ENCODE data around the gene CSNK1G3.
"Not testable (repeated sequence)": the region's sequence is repeated elsewhere in the genome, so short reads cannot be mapped to it uniquely, and the experiment has no call there.

CSNK1G3 gene

DNA sequence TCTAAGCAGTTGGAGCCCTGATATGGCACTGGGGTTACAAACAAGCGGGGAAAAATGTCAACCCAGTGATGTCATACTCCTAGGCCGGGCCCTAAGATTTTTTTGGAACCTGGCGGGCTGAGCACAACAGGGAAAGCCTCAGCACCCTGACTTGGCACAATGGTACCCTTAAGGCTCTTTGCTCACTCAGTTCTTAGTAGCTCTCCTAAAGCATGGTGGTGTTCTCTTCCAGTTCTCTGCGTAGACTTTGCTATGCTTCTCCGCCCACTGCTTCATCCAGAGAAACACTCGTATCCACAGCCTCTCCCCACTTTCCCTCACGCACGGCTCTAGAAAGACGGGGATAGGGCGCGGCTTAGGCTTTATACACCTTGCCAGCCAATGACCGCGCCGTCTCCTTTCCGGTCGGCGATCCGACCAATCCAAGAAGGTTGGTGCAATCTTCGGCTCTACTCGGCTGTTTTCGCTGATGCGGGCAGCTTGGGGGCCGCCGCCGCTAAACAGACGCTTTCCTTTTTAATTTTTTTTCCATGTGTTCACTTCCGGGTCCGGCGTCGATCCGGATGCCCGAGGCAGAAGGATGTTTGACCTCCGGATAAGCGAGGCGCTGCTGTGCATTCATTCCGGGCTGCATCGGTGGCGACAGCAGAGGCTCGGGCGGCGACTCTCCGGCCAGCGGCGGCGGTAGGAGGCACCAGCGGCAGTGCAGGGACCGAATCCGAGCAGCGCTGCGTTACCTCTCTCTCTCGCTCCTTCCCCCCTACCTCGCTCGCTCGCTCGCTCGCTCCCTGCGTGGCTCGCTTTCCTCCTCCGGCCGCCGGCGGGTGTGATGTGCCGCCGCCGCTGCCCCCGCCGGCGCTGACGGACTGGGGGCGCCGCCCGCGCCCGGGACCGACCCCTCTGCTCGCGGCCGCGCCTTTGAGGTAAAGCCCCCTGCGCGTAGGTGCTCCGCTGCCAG, at the start of gene CSNK1G3:
Gene CSNK1G3 (plus strand): TSS at position 530 of the 958 bp plus-strand sequence. CDS start 33,487 bp downstream, outside the sequence.
- peak; percentile 96 for DNase-seq

DNA sequence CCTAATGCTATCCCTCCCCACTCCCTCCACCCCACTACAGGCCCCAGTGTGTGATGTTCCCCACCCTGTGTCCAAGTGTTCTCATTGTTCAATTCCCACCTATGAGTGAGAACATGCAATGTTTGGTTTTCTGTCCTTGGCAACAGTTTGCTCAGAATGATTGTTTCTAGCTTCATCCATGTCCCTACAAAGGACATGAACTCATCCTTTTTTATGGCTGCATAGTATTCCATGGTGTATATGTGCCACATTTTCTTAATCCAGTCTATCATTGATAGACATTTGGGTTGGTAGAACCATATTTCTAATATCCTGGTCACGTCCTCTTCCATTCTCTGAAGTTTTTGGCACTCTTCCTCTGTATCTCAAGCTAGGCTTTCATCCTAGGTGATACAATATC, 45.1 kb upstream of the CSNK1G3 start:
- DNase-seq, result not testable (repeated sequence)

DNA sequence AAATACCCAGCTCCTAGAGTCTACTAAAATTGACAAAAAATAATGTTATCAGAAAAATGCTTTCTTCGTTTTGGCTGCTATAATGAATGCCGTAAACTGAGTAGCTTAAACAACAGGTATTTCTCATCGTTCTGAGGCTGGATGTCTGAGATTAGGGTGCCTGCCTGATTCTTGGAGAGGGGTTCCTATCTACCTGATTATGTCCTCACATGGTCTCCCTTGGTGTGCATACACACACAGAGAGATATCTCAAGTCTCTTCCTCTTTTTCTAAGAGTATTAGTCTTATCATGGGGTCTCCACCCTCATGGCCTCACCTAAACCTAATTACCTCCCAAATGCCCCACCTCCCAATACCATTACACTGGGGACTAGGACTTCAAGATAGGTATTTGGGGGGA, 40.6 kb upstream of the CSNK1G3 start:
- no peak for DNase-seq

DNA sequence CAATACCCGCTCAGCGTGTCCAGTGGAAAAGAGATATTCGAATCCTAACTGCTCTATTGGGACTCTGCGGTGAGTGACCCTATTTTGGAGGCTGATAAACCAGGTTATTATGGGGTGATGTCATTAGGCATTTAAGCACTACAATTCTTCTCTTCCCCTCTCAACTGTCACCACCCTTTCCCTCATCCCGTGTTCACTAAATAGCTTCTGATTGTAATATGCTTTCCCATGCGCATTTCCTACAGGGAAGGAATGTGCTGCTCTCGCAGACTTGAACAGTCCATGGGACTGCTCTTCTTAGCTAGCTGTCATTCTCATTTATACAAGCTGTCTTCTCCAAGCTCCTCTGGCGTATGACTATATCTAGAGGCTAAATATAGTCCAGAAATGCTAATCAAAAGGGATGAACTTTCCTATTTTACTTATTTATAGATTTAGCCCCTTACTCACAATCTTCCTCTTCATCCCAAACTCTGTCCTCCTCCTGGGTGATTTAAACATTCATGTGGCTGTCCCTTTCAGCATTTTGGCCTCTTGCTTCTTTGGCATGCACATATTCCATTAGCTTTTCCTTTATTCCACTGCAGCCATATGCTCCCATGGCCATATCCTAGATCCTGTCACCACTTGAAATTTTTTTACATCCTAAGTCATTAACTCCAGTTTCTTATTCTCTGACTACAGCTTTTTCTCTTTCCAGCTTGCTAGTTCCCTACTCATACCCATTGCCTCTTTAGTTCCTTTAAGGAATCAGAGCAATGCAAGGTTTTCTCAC, 39.6 kb upstream of the CSNK1G3 start:
- DNase-seq, result no peak

DNA sequence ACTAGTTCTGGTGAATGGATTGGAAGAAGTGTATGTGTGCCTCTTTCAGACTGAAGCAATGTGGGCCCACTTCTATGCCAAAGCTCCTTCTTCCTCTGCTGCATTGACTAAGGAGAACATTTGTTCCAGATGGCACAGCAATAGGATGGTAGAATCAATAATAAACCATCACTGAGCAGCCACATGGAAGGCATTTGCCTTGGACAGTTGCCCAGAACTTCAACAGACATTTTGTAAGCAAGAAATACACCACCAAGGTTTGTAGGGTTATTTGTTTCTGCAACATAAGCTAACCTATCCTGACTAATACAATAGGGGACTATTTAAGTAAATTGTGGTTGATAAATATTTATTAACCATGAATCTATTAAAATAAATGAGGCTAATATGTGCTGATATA, 37.7 kb upstream of the CSNK1G3 start:
- DNase-seq, result no peak

DNA sequence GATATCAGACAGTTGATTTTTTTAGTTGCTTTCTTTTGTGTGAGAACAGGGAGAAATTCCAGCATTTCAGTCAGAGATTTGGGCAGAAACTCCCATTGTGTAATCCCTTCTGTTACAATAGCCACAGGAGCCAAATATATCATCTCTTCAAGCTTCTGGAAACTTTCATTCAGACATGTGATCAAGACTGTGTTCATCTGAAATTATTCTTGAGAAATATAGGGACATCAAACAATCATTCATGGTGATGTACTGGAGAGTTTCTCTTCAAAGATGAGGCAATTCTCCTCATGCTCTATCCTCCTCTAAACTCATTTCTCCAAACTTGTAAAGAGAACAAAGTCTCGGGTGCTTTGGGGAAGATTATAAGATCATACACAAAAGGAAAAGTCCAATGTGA, 35.2 kb upstream of the CSNK1G3 start:
- DNase-seq, result no peak

DNA sequence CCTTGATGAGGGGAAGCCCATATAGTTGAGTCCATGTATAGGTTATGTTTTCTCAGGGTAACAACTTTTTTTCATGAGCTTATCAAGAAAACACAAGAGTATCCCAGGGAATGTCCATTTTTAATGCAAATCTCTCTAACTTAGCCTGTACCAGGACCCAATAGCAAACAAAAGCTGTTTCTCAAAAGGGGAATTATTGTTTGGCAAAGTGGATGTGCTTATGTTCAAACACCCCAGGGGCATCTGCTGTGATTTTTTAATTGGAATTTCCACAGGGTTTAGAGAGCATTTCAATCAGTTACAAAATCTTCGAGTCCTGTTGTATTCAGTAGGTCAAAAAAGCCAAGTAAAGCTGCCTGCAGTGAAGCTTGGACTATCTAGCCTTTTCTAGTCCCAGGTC, 33.4 kb upstream of the CSNK1G3 start:
- DNase-seq, result no peak

DNA sequence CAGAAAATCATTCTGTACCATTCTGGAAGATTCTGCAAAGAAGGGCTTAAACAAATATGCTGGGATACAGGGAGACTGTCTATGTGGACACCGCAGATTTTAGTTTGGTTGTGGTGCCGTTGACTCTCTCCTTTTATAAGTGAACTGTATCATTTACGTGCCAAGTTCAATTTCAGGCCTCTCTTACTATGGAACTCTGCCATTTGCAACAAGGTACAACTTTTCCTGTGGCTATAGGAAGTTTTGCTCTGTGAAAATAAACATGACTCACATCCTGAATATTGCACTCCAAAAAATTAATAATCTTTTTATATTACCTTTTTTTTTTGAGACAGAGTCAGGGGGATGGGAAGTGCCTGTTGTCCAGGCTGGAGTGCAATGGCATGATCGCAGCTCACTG, 29.7 kb upstream of the CSNK1G3 start:
- no peak for DNase-seq

DNA sequence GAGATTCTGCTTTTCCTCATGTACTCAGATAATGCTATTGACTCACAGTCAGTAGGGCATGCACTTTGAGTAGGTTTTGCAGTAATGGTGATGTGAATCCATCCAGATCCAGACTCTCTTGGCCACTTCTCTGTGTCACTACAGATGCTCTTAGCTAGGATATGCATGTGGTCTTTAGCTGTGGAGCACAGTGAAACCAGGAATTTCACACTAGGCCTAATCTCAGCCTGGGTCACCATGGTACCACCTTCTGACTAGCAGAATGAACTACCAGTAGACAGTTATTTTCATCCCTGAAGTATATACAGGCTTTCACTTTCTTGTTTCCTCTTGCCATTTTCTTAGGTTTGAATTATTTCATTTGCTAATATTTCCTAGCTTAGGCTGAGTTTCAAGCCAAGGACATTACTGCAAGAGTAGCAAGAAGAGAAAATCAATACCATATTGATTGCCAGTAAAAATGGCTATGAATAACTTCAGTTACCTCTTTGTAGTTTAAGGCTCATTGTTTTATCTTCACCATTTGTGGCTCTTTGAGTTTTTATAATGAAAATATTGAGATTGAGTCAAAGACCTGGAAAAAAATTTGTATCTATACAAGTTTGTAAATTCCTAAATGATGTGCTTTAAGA, 28.4 kb upstream of the CSNK1G3 start:
- no peak for DNase-seq

DNA sequence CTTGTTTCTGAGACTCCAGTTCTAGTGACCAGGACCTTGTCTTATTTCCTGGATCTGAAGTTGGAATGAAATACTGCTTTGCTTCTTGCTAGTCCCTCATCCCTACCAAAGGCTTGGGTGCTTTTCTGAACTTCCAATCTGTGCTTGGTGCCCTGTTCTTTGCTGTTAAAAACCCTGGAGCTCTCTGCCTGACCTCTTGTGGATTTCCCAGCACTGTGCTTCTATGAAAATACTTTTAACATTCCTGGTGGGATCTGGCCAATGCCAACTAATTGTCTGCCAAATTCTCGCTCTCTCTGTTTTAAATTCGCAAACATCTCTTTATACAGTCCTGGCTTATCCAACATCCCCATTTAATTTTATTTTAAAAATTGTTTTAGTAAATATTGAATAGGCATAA, 26.7 kb upstream of the CSNK1G3 start:
- no peak for DNase-seq

DNA sequence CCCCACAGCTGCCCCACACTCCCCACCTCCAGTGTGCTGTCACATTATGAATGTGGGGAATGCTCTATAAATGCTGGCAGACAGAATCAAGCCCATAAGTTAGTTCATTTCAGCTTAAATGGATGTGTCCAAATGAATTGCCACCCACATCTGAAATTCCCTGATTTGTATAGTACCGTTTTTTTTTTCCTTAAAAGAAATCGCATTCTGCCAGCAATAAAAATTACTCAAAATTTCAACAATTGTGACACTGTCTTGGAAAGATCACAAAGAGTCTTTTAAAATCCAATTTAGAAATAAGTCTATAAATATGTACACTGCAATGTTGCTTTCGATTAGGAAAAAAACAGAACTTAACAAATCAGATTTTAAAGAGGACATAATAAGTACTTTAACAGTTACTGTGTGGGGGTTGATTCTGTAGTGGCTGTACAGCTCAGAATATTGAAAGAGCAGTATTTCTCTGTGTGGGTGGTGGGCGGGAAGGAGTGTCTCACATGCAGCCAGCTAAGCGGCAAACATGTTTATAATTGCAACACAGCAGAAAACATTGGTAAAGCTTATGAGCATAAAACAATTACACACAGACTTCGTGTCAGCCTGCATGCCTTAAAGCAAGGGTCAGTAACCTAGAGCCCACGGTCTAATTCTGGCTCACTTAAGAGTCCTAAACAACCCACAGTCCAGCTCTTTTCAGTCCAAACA, 24.9 kb upstream of the CSNK1G3 start:
- no peak for DNase-seq

DNA sequence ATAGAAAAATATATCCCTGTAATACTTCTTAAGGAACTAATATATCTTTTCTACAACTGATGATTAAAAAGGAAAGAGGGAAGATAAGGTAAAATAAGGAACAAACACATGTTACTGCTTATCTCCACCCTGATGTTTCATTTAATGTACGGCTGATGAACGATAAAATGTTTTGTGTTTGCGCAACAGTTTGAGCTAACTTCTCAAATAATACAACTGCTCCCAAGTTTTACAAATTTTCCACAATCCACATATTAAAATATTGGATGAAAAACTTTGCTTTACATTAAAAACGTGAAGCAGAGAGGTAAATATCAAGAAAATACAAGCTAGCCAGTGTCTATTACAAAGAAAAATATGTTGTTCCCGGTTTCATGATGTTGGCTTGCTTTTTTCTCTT, 21.0 kb upstream of the CSNK1G3 start:
- DNase-seq, result no peak

DNA sequence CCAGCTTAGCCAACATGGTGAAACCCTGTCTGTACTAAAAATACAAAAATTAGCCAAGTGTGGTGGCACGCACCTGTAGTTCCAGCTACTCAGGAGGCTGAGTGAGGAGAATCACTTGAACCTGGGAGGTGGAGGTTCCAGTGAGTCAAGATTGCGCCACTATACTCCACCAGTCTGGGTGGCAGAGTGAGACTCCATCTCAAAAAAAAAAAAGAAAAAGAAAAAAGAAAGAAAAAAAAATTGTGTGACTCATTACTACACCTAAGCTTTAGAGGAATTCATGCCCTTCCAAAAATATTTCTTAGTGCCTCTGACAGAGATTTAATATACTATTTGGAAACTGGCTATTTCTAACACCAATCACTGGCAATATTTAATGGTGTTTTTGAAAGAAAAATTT, 16.8 kb upstream of the CSNK1G3 start:
- DNase-seq, result not testable (repeated sequence)

DNA sequence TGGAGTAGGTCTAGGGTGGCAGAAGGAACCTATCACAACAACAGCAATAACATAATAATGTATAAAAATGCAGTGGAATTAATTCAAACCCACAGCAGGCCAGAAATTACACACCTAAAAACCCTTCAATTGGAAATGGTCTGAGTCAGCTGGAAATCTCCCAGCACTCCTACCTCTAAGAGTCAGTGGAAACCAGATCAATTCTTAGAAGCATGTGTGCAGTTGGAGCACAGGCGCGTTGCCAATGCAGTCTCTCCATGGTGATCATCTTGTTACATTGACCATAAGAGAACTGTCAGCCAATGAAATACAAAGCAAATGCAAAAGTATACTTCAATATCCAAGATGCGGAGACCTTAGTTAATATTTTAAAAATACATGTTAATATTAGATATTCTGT, 15.1 kb upstream of the CSNK1G3 start:
- no peak for DNase-seq

DNA sequence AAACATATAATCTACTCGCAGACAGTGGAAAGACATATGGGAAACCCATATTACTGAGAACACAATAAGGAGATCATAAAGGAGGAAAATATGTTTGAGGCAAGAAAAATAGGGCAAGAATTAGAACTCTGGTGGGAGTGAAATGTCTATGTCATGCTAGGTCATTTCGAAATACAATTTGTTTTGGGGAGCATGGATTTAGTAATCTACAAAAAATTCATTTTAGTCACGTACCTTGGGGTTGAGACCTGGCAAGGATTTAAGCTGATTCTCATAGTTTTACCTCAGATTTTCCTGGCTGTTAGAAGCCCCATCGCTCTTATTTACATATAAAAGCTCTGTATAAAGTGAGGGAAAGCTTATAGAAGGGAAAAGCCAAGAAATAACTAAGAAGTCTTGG, 11.5 kb upstream of the CSNK1G3 start:
- no peak for DNase-seq

DNA sequence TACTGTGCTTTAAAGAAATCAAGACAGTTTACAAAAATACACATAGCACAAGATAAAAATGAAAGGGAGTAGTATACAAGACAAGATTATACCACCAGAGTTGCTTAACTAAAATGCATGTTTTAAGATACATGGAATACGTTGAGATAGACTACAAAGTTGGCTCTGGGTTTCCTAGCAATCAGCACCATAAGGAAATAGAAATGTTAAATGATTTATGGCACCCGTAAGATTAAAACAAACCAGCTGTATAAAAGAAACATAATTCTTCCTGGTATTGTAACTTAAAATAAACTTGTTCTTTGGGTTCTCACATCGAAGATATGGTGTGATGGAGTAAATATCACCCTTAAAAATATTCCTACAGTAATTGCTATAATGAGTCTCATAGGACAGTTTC, 9.9 kb upstream of the CSNK1G3 start:
- no peak for DNase-seq

DNA sequence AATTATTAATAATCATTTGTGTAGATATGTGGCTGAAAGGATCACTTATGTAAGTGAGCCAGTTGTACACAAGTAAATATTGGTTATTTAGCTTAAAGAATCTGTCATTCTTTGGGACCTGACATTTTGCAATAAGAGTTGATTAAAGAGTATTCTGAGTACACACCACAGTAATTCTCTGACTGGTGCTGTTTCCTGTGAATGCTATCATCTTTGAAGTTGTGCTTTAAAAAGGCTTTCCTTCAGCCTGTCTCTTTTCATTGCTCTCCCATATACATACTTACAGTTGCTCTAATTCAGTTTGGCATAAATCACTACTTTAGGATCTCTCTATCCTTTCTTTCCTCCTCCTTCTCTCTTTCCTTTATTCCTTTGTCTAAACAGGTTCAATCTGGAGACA, 8.7 kb upstream of the CSNK1G3 start:
- DNase-seq, result no peak

DNA sequence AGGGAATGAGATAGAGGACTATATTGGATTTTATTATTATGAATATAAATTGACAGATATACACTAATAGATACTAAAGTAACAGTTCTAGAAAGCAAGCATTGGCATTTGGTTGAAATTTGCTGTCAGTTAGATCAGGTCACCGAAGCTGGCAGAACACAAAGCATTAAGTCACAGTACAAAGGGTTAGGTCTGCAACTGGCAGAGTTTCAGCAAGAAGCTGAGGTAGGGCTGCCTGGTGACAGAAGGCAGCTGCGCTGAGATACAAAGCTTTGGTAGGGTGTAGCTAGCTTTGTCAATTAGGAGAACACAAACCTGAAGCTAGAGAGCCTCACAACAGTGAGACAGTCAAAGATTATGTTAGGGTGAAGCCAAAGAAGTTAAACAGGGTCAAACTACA, 6.3 kb upstream of the CSNK1G3 start:
- DNase-seq, result no peak

DNA sequence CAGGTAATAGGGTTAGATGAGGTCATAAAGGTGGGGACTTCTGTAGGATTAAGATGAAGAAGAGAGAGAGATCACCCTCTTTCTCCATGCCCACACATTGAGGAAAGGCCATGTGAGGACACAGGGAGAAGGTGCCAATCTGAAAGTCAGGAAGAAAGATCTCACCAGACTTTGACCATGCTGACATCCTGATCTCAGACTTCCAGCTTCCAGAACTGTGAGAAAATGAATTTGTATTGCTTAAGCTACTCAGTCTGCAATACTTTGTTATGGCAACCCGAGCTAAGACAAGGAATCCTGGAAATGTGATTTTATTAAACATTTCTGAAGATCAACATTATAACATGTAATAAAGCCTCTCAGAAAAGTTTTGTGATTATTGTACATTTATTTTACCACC, 3.5 kb upstream of the CSNK1G3 start:
- DNase-seq, result no peak

DNA sequence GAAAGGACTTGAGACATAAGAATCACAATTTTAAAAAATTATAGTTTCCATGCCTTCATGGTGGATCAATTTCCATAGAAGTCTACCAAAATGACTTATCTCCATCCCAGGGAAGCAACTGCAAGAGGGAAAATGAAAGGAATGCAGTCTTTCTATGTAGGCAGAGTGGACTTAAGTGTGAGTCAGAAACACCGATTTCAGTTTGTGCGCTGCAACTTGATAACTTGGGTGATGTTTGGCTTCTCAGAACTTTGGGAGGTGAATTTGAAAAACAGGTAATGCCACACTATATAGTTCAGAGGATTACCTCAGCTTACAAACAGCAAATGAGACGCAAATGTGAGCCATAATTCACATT, 708 bp upstream of the CSNK1G3 start:
- no peak for DNase-seq

DNA sequence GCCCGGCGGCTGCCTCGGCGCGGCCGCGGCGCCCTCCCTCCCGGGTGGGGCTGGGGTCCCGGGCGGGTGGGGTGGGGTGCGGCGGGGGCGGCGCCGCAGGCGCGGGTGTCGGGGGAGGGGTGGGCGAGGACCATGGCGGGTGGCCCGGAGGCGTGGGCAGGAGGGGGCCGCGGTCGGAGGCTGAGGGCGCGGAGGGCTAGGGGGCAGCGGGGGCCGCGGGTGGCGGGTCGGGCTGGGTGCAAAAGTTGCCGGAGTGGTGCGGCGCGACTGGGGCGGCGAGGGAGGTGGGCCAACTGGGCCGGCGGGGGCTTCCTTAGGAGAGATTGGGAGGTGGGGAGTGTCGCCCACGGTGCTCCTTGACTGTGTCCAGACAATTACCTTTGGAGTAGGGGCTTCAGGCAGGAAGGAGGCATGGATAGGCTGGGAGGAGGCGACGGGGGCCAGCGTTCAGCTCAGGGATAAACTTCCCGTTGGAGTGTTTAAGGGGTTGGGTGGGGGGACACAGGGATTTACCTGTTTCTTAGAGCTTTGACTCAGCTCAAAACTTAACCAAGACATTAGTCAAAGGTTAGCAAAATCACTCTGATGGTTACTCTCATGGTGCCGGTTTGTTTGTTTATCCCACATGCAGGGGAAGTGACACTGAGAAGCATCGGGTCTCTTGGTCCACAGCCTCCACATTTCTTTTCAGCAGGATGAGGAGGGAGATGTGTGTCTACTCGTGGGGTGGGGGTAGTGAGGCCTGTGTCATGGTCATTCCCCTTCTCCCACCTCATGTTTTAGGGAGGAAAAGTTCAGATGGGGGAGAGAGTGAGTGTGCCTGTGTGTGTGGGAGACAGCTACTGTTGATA, 859 bp downstream of the CSNK1G3 start:
- peak; percentile 19 for DNase-seq
